ENCODE results near the gene CABLES1.

The CABLES1 gene

GRCh38 chr18:23165271-23166068 lies 30.2 kb downstream of the CABLES1 start:
- no peak for DNase-seq (ENCODE audit: low read depth in 2 of 2)

DNA sequence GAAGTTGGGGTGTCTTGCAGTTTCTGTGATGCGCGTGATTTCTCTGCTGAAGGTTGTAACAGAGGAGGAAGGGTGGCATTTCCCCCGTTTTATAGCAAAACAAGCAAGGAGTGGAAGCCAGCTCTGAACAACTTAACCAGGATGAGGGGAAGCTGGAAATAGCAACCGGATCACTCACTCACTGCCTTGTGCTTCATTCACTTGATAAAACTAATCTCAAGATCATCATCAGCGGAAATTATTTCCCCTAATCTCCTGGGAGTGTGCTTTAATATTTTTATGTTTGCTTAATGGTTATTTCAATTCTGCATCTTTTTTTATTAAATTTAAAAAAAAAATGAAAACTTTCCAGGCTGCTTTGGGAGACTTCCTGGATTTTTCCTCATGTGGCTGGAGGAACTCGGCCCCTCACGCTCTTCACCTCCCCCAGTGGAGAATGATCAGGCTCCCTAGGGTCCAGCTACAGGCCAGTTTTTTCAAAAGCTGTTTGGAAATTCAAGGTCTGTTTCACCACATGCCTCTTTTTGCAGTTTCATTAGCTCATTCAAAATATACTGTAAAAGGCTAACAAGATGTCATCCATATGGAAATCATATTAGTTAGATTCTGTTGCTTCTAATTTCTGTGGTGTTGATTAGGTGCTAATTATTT lies 31.7 kb downstream of the CABLES1 start:
- DNase-seq (ENCODE audit: low read depth in 2 of 2): no peak

DNA sequence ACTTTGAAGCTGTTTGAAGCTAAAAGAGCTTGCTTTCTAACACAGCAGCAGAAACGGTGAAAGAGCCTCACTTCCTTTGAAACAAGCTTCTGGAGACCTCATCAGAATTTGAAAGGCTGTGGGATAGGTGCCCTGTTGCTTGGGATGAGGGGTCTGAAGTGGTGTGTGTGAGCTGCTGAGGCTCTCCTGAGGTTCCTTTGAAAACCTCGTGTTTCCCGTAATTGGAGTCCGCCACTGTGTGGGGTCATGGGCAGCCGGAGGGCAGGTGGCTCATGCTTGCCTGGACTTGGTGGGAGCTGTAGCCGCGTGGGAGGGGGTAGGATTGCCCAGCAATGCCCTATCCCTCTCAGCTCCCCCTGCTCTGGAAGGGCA lies 34.4 kb downstream of the CABLES1 start:
- DNase-seq (ENCODE audit: low read depth in 2 of 2): no peak

DNA sequence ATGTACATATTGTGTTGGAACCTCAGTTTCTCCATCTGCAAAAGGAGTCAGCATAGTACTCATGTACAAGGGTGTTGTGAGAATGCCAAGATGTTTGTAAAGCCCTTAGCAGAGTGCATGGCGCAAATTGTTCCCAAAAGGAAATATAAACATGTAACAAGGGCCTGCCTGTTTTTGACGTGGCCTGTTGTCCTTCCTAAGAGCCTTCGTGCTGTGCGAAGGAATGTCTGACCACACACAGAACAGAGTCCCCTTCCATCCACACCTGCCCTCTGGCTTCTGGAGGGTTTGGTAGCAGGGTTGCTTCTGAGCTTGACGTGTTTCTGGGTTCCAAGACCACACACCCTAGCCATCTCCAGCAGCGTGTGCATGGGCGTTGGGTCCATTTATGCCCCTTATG lies 34.9 kb downstream of the CABLES1 start:
- no peak for DNase-seq (ENCODE audit: low read depth in 2 of 2)

- DNase-seq (ENCODE audit: low read depth in 2 of 2): no peak
Measured at GRCh38 chr18:23171581-23172156, 36.4 kb downstream of the CABLES1 start.

GRCh38 chr18:23172591-23173380 lies 37.5 kb downstream of the CABLES1 start:
- DNase-seq (ENCODE audit: low read depth in 2 of 2): no peak

DNA sequence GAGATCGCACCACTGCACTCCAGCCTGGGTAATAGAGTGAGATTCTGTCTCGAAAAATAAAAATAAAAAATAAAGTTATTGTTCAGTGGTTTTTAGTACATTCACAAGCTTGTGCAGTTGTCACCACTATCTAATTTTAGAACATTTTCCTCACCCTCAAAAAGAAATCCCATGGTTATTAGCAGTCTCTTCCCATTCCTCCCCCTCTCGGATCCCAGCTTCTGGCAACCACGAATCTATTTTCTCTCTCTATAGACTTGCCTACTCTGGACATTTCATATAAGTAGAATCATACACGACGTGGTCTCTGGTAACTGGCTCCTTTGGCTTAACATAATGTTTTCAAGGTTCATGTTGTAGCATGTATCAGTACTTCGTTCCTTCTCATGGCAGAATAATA lies 38.6 kb downstream of the CABLES1 start:
- no peak for DNase-seq (ENCODE audit: low read depth in 2 of 2)

DNA sequence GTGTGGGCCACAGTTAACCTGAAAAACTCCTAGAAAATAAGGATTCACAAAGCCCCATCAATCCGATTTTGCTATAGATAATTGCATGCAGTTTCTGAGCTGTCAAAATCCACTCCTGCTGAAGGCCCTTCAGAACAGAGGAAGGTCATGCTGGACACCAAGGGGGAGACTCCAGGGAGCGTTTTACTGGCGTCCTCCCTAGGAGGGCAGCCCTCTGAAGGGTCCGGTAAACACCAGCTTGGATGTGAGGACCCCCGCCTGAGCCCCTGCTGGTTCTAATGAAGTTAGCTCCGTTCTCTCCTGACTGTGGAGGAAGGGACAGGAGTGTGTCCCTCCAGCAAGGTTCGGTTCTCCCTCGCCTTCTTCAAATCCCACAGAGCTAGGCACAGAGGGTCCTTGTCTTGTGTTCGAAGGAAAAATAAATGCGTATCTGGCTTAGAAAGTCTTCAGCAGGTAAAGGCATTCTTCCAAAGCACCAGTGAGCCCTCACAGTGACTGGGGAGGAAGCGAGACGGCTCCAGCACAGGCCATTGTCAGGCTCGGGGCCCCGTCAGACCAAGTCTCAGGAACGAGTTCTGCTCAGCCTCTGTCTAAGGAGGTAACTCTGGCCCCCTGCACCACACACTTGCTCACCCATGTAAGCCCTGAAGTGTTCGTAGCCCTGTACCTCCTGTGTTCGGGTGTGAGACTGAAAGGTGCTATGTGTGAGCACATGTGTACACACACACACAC lies 41.6 kb downstream of the CABLES1 start:
- no peak for DNase-seq (ENCODE audit: low read depth in 2 of 2)

- DNase-seq (ENCODE audit: low read depth in 2 of 2): no peak
Measured at GRCh38 chr18:23177433-23178072, 42.3 kb downstream of the CABLES1 start.

GRCh38 chr18:23178201-23178600 lies 42.9 kb downstream of the CABLES1 start:
- DNase-seq (ENCODE audit: low read depth in 2 of 2): no peak

DNA sequence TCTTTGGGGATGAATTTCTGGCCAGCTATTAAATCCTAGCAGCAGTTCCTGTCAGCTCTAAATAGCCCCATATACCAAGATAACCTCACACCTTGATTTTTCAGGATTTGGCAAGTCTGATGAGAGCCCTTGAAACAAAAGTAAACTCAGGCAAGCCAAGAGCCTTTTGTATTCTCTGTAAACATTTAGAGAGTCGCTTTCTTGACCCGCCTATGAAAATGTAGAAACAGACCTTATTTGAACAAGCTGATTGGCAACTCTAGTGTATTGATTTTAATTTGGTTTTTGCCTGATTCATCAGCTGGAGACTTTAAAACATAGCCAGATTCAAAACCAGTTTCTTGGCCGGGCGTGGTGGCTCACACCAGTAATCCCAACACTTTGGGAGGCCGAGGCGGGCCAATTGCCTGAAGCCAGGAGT lies 43.4 kb downstream of the CABLES1 start:
- no peak for DNase-seq (ENCODE audit: low read depth in 2 of 2)

DNA sequence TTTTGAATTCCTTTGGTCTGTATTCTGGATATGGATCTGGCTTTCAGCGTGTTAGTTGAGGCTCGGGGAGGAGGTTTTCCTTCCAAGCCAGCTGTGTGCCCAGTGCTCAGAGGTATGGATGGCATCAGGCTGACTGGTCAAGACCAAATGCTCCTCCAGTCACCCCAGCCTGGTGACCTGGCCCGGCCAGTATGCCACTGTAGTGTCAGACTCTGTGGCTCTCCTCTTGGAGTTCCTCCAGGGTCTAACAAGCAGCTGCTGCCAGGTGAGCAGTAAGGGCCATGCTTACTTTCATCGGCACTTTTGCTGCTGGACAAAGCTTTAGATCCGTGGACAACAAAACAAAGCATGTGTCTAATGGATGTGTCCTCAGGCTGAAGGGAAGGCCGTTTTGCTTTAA lies 44.1 kb downstream of the CABLES1 start:
- no peak for DNase-seq (ENCODE audit: low read depth in 2 of 2)

DNA sequence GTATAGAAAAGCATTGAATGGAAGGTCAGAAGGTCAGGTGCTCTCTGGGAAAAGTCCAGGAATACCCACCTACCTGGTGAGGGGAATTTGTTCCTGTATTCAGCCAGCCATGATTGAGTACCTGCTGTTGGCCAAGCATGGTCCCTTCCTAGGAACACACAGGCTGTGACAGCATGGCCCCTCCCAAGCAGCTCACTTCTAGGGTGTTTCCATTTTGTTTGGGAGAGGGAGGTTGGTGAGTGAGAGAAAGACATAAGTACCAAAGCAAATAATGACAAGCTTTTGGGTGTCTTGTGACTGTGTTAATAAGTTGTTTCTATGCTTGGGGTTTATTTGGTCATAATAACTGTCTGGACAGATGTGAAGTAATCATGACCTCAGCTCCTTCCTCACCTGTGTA lies 46.3 kb downstream of the CABLES1 start:
- DNase-seq (ENCODE audit: low read depth in 2 of 2): no peak

DNA sequence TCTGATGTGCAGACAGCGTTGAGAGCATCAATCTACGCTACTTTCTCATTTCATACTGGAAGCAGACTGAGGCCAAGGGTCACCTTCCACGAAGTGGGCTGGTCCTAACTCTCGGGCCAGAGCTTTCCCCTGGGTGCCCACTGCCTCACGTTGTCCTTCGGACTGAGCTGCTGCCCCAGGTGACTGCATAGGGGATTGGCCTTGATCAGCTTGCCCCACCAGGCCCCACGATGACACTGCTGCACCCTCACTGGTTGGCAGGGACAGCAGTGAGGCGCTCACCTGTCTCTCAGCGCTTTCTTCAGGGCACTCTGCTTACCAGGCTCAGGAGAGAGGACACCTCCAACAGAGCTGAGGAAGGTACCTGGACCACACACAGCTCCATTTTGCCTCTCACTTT lies 47.3 kb downstream of the CABLES1 start:
- no peak for DNase-seq (ENCODE audit: low read depth in 2 of 2)

GRCh38 chr18:23183411-23184150 lies 48.3 kb downstream of the CABLES1 start:
- DNase-seq (ENCODE audit: low read depth in 2 of 2): no peak

GRCh38 chr18:23186781-23187180 lies 51.5 kb downstream of the CABLES1 start:
- DNase-seq (ENCODE audit: low read depth in 2 of 2): no peak

DNA sequence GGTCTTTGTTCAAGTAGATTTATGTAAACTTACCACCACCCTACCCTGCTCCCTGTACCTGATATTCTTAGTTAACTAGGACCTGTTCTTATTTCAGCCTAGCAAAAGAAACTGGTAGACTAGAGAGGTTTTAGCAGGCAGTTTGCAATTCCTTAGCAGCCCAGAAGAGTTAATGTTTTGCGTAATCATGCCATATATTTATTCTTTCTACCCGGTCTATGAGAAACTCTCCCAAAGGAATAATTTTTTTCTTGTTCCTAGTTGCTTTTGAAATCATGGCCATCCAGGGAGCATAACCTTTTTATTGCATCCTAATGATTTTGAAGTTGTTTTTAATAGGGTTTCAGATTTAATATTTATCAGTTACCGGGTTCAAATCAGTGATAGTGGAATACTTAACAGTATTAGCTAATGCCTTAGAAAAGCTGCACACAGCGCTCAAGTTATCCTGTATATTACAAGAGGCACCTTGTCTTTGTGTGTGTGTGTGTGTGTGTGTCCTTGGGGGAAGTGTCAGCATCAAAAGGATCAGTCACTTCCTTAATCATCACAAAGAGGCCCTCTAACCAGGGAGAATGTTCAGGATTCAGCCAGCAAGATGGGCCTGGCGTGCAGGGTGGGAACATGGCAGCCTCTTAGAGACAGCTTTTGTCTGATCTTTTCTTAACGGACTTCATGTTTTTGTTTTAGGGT lies 52.9 kb downstream of the CABLES1 start:
- DNase-seq (ENCODE audit: low read depth in 2 of 2): no peak

DNA sequence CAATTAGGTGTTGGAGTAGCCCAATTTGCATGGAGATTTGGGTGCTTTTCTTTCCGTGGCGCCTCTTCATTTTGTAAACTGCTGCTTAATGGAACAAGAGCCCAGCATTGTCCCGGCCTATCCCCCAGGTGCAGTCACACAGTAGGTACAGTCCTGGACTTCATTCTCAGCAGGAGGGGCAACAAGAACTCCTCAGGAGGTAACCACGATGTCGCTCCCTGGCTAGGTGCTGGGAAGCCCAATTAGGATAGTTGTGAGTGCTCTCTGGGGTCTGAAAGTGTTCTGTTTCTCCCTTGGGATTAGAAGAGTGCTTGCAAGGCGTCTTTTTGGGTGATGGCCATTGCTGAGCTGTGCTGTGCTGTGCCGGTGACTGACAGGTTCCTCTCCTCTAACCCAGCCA lies 53.8 kb downstream of the CABLES1 start:
- DNase-seq (ENCODE audit: low read depth in 2 of 2): no peak

- no peak for DNase-seq (ENCODE audit: low read depth in 2 of 2)
Measured at GRCh38 chr18:23189768-23190661, 54.7 kb downstream of the CABLES1 start.

Measured in stimulated activated CD8-positive, alpha-beta memory T cell treated with anti-CD3 and anti-CD28 coated beads, Interleukin-15, amount 100 ng/mL, for 48 hours (primary cell).